GM21381 (cell line): ENCODE measurements around the gene MCC.
"Not testable (repeated sequence)": the region's sequence is repeated elsewhere in the genome, so short reads cannot be mapped to it uniquely, and the experiment has no call there.

Experiments used
- ATAC-seq: cut with Tn5 transposase; IDR thresholded peaks from one replicate; pipeline ENCODE4 v1.9.1; 2021; ENCODE audit warnings: mild to moderate bottlenecking, moderate library complexity; ENCODE audit not compliant: unreplicated experiment

The MCC gene

DNA sequence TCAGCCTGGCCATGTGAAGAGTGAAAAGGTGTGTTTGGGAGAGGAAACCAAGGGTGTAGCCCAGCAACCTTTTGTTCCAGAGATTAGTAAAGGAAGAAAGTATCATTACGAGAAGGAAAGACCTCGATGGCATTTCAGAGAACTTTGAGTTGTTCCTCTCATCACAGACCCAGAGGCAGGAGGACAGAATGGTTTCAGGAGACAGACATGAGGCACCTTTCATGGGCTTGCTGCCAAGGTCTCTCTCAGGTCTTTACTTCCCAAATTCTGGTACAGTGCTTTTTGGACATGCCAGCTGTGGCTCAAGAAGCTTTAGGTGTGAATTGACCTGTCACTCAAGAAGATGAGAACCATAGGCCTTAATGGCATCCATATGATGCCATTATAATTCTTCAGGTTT lies 2.8 kb upstream of the MCC start:
- no peak for ATAC-seq

DNA sequence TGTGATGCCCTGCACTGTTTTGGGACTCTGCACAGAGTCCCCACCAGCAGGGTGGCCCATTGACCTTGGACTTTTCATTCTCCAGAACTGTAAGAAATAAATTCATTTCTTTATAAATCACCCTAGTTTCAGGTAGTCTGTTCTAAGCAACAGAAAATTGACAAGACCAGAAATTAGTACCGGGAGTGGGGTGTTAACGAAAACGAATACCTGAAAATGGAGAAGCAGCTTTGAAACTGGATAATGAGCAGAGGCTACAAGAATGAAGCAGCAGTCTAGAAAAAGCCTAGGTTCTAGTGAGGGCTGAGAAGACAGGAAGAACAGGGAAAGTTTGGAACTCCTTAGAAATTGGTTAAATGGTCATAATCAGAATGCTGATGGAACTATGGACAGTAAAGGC lies 2.1 kb upstream of the MCC start:
- no peak for ATAC-seq

DNA sequence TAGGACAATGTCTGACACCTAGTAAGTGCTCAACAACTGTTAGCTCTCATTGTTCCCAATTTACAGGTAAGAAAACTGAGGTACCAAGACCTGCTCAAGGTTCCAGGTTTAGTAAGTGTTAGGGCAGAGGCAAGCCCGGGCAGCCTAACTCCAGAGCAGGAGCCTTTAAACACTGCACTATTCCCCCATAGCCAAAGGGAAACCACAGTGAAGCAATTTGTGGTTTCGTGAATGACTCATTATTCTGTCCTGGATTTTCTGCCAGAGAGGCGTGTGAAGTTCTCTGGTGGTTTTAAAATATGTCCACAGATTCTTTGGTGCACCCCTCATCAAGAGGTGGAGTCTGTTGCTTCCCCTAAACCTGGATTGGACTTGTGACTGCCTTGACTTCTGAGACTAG lies 1.0 kb upstream of the MCC start:
- ATAC-seq = peak; percentile 84

DNA sequence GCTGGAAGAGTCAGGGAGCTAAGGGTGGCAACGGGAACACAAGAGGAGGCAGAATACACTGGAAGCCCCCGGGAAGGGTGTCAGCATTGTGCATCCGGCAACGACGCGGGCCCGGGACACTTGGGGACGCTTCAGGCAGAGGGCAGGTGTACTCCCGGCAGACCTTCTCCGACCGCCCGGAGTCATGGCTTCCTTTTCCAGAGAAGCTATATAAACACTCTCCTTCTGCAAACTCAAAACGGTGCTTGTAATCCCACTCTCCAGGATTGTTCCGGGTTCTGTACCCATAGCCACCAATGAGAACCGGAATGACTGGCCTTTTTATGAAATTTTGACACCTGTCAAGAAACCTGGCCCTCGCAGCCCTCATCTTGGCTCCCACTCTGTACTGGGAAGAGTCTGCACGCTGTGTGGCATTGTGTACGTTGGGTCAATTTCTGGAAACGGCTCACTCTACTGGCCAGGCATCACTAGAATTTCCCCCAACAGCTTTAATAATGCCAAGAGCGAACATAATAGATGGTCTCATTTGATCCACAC lies 462 bp upstream of the MCC start:
- no peak for ATAC-seq

DNA sequence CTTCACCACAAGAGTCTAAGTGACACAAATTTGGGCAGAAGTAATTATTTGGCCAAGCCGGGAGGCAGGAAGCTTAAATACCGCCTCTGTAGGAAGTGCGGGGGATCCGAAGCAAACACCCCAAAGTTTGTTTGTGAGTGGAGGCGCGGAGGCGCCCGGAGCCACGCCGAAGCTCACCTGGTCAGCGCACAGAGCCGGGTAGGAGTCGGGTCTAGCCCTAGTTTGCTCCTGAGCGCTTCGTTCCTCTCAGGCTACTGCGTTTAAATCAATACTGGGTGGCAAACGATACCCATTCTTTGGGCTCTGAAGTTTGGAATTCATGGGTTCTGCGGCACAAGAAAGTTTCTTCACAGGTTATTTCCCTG lies 855 bp downstream of the MCC start:
- no peak for ATAC-seq

DNA sequence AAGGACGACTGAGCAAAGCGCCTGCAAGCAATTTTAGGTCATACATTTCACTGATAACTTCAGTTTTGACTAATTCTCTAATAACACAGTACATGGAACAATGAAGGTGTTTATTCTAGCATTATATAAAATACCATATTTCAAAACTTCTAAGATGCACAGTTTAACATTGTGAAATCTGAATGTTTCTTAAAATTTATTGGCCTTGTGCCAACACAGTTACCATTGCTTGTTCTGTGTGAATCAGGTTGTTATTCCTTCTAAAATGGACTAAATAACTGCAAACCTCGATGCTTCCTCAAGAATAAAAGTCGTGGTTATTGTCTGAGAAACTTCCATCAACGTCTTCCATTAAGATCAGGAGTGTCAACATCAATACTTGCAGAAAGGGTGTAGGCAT lies 8.0 kb downstream of the MCC start:
- ATAC-seq = no peak

DNA sequence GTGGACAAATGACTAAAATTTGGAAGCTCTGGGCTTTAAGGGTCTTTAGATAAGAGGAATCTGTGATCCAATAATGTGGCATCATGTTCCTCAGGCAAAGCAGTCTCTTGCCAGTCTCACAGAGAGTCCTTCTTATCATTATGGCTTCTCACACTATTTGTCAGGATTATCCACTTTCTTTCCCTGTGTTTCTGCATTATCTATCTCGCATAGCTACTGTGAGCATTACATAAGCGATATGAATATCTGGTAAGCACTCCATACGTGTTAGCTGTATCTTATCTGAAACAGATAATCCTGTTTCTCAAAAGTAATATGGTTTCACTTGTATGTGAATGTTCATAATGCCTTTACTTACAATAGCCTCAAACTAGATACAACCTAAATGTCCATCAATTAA lies 9.6 kb downstream of the MCC start:
- ATAC-seq = no peak

DNA sequence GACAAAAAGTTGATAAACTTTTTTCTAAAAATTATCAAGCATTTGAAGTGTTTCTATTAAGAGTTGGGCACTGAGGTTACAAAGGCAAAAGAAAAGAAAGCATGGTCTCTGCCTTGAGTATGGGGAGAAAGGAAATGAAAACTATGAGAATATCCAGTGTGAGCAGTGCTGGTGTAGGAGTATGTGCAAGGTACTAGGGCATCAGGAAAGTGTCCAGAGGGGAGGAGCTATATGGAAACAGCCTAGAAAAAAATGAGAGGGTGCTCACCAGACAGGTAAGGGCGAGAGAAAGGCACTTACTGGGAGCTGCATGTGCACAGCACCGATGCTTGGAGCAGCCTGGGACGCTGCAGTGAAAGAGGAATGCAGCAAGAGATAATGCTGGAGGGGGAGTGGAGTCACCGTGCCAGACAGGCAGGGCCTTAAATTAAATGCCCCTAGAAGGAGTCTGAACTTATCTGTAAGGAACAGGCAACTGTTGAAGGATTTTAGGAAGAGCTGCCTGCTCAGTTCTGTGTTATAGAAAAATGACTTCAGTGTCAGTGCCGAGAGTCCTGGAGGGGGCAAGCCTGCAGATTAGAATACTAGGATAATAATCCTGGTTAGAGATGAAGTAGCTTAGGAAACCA lies 14.0 kb downstream of the MCC start:
- no peak for ATAC-seq

DNA sequence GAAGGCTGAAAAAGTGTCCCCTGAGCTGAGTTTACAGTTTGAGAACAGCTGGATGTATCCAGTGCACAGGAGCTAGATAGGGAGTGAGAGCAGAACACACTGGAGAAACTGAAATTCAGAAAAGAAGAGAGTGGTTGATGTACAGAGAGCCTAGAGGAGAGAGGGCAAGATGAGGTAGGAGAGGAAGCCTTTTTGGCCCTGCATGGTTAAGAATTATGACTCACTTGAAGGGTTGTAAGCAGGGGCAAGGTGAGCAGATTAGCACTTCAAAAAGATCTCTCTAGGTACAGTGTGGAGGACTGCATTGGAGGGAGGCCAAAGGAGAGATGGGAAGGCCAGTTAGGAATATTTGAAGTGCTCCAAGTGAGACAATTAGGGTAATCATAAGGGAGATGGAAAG lies 25.2 kb downstream of the MCC start:
- no peak for ATAC-seq

DNA sequence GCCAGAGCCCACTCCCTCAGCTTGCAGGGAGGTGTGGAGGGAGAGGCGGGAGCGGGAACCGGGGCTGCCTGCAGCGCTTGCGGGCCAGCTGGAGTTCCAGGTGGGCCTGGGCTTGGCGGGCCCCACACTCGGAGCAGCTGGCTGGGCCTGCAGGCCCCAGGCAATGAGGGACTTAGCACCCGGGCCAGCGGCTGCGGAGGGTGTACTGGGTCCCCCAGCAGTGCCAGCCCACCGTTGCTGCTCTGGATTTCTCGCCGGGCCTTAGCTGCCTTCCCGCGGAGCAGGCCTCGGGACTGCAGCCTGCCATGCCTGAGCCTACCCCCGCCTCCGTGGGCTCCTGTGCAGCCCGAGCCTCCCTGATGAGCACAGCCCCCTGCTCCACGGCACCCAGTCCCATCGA lies 31.1 kb downstream of the MCC start:
- ATAC-seq = not testable (repeated sequence)

DNA sequence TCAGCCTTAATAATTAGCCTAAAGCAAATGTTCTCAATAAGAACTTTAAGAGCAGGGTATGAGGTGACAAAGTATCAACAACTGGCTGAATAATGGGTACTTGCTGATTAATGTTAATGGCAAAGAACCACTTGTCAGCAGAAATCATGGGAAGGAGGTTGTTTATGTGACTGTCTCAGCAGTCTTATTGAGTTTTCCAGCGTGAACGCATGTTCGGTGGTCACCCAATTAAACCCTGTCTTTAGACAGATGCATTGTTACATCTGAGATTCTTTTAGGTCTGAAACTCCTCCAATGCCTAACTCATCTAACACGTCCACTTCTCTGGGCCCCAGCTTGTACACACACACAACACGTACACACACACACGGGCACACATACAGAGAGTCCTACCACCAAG lies 35.3 kb downstream of the MCC start:
- ATAC-seq = no peak

DNA sequence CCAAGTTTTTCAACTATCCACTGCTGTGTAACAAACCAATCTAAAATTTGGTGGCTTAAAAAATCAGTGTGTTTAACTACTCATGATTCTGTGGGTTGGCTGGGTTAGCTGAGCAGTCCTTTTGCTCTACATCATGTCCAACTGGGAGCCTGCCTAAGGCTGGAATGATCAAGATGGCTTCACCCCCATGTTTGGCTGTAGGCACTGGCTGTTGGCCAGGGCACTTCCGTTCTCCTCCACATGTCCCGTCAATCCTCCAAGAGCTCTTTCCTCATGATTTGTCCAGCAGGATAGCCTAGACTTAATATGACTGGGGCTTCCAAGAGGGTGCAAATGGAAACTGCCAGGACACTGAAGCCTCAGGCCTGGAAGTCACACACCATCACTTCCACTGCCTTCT lies 36.5 kb downstream of the MCC start:
- ATAC-seq = no peak

DNA sequence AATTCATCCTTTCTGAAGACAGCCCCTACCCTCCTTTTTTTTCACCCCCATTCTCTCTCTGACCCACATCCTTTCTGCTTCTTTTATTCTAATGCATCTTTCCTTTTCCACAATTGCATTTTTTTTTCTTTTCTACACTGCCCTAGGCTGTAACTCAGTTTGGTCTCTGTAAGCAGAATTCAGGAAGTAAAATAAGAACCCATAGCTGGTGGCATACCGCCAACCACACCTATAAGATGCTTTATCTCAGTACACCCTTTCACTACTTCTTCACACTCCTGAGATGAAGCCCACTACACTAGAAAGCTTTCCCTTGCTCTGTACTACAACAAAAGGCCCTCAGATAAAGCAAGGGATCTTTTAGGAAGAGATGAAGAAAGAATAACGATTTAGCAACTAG lies 37.3 kb downstream of the MCC start:
- no peak for ATAC-seq

DNA sequence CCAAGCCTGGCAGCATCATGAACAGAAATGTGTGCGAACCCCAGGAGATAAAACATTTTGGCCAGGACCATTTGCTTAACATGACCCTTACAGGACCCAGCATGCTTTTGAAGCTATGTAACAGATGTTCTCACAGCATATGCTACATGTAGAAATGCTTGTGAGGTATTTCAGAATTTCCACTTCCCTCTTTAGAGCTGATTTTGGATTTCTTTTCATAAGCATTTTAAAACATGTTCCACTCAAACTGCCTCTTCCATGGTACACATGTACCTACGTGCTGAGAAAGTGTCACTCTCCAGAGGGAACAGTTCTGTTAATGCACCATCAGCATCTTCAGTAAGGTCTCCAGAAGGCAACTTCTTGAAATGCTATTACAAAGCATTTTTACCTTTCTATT lies 37.8 kb downstream of the MCC start:
- ATAC-seq = no peak

DNA sequence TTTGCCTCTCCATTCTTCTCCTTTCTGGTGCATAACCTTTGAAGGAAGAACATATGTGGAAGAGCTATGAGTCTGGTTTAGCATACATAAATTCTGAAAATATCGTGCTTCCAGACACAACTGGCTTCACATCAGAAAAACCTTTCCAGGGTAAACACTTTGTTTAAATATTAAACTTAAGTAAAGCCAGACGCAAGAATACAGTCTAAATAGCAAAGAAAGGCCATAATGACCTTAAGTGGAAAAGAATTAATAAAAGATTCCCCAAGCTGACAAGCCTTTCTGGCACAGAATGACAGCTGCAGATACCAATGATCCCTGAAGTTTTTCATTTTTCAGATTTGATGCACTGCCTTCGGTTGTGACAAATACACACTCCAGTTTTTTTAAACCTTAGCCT lies 40.0 kb downstream of the MCC start:
- ATAC-seq = no peak

DNA sequence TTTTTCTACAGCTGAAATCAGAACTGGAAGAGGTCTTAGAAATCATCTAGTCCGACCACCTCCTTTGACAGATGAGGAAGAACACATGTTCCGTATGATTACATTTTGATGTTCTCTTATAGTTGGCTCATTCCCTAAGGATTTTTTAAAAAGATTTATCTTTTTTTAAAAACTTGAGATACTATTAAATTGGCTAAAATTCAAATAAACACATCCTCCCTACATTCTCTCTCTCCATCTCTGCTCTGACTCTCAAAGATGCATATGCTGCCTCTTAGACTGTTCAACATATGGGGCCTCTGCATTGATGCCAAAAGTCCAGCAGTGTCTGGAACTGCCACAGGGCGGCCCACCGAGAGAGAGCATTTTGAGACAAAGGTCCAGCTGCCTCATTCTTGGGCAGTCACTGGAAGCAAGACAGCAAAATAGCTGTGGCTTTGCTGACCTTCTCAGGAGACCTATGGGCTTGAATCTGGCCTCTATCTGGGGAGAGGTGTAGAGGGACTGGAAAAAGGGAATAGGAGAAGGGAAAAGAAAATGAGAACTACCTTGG lies 40.7 kb downstream of the MCC start:
- no peak for ATAC-seq

DNA sequence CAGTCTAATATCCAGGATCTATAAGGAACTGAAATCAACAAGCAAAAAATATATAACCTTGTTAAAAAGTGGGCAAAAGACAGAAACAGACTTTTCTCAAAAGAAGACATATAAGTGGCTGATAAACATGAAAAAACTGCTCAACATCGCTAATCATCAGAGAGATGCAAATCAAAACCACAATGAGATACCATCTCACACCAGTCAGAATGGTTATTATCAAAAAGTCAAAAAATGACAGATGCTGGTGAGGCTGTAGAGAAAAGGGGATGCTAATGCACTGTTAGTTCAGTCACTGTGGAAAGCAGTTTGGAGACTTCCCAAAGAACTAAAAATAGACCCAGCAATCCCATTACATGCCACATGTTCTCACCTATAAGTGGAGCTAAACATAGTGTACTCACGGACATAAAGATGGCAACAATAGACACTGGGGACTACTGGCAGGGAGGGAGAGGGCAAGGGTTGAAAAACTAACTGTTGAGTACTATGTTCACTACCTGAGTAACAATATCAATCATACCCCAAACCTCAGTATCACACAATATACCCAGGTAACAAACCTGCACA lies 41.8 kb downstream of the MCC start:
- ATAC-seq = no peak

DNA sequence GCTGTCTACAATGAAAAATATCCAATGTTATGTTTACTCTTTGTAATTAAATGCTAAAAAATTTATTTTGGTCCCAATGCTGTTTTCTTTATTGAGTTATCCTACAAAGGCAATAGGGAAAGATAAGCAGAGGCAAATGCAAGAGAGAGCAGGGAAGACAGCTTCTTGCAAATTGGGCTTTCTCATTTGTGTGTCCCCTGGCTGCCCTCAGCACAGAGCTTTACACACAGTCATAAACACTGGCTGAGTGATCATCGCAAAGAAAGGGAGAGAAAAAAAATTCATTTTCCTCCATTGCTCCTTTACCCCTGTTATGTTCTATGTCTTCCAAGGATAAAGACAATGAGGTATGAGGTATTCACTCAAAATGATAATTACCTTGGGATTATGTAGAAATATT lies 51.1 kb downstream of the MCC start:
- ATAC-seq = no peak

DNA sequence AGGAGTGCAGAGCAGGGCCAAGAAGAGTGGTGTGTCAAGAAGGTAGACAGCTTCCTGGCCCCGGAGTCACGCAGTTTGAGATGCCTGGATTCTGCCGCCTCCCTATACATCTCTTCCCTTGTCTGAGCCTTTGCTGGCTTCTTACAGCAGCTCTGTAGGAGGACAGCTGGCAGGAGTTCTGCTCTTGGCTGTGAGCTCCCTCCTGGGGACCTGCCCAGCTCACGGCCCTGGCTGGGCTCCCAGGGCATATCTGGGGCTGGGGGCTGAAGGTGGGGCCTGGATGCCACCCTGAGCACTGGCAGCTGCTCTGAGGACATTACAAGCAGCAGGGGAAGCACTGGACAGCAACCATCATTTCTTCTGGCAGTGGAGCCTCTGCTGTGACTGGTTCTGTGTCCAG lies 52.7 kb downstream of the MCC start:
- ATAC-seq = no peak

DNA sequence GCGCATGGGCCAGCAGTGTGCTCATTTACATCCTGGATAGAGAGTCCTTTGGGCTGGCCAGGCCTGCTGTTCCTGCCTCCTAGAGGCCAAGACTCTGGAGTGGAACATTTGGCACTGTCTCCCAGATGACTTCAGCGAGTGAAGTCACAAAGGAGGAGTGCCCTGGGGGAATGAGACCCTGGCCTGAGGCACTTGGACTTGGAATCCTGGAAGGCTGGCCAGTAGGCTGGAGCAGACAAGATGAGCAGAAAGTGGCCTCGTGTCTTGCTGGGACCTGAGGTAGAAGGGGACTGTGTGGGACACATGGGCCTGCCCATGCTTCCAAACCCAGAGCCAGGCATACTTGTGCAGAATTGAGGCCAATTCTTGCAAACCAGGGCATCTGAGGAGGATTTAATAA lies 53.4 kb downstream of the MCC start, which contains the start of gene TSSK1B:
TSSK1B (minus strand) TSS at position 101 of the 400 bp plus-strand sequence. CDS start 150 bp downstream, outside the sequence.
- no peak for ATAC-seq

DNA sequence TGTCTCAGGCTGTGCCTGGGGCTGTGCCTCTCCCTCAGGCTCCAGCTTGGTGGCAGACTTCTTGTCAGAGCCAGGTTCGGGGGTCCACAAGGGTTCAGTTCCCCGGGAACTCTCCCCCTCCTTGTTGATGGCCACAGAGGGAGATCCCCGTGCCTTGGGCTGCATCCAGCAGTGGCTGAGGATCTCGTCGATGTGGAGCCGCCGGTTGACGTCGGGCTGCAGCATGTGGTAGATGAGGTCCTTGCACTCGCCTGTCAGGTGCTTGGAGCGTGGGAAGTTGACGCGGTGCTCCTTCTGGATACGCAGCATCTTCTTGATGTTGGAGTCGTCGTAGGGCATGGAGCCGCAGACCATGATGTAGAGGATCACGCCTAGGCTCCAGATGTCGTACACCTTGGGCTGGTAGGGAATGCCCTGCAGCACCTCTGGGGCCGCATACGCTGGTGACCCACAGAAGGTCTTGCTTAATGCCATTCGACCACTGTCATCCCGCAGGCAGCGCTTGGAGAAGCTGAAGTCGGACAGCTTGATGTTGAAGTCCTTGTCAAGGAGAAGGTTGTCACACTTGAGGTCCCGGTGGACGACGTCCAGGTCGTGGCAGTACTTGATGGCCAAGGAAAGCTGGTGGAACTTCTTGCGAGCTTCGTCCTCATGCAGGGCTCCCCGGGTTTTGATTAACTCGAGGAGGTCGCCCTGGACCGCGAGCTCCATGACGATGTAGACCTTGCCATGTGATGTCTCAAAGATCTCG lies 54.2 kb downstream of the MCC start:
- no peak for ATAC-seq

DNA sequence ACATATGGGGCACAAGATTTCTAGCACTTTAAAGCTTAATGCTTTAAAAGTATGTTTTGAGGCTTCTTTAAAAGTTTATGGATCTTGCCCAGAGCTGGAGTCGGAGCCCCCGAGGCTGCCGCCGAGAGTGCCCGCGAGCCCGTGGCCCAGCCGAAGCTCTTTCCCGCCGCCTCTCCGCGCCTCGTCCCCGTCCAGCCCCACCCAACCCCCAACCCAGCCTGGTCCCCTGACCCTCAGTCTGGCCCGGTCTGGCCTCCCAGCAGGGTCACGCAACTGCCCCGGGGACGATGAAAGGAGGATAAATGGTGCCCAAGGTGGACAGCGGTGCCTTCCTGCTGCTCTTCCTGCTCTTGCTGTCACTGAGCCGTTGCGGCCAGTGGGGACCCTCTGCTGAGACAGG lies 55.2 kb downstream of the MCC start:
- no peak for ATAC-seq
